HepG2 (cell line): ENCODE results near the gene RGS19. TPM values are rescaled to one million over a fixed set of nuclear protein-coding genes. Genes with fewer than 3 reads are reported as not detected.

Experiments used
- ARNT2 ChIP-seq: sonication (generic); formaldehyde crosslinking; IDR thresholded peaks from 2 replicates; pipeline ENCODE4 v1.8.0; 2022; ENCODE audit warnings: mild to moderate bottlenecking, low read depth, missing genetic modification reagents, moderate library complexity
- BRD4 ChIP-seq: sonication (generic); formaldehyde crosslinking; IDR thresholded peaks from 2 replicates; pipeline ENCODE4 v1.4.0; 2020; ENCODE audit warnings: missing genetic modification reagents
- EED ChIP-seq: sonication (generic); formaldehyde crosslinking; IDR thresholded peaks from 2 replicates; pipeline ENCODE4 v1.5.0; 2020; ENCODE audit warnings: mild to moderate bottlenecking, missing genetic modification reagents
- MAFF ChIP-seq: IDR thresholded peaks from 2 replicates; pipeline ENCODE4 v1.6.1; 2011; ENCODE audit warnings: low read depth, low read length, improper control_type of control experiment
- SP5 ChIP-seq: IDR thresholded peaks from 2 replicates; pipeline ENCODE4 v1.6.1; 2016; ENCODE audit warnings: low read depth, borderline replicate concordance
- TOPORS ChIP-seq: sonication (generic); formaldehyde crosslinking; IDR thresholded peaks from 2 replicates; pipeline ENCODE4 v1.8.0; 2023; ENCODE audit warnings: mild to moderate bottlenecking, missing genetic modification reagents
- ZNF33B ChIP-seq: sonication (generic); formaldehyde crosslinking; IDR thresholded peaks from 2 replicates; pipeline ENCODE4 v1.5.1; 2020; ENCODE audit warnings: mild to moderate bottlenecking, missing genetic modification reagents
- ZNF556 ChIP-seq: sonication (generic); formaldehyde crosslinking; IDR thresholded peaks from 2 replicates; pipeline ENCODE4 v1.4.0; 2020; ENCODE audit warnings: mild to moderate bottlenecking, missing genetic modification reagents, borderline replicate concordance
- polyA plus RNA-seq, 8 experiments: library from polyadenylated mRNA; depleted of rRNA in 3 of 8; stranded (reverse) in 7 of 8; unstranded in 1 of 8; fragments of >200 nt; fragmentation: Illumina TruSeq in 4 of 8; extraction: Trizol in 4 of 8; gene quantifications; 2 replicates each; pipeline versions ENCODE4 v1.2.1 to v1.2.3, GENCODE V29; 2011 to 2016; ENCODE audit warnings: low read depth in 4 of 8, missing spikeins in 1 of 8, mixed read lengths in 1 of 8; ENCODE audit not compliant: insufficient read depth in 1 of 8
- total RNA-seq, 5 experiments: library from RNA; depleted of rRNA; stranded (reverse); fragments of >200 nt; fragmentation: Illumina TruSeq; extraction: Trizol; gene quantifications; 2 replicates each; pipeline ENCODE4 v1.2.3, GENCODE V29; 2016; ENCODE audit warnings: low read depth in 1 of 5
- TF ChIP-seq, protein P1 (sequence below): sonication (generic); formaldehyde crosslinking; IDR thresholded peaks from 2 replicates; pipeline ENCODE4 v1.9.0; 2021; ENCODE audit warnings: missing genetic modification reagents, borderline replicate concordance
- TF ChIP-seq, protein P2 (sequence below): sonication (generic); formaldehyde crosslinking; IDR thresholded peaks from 2 replicates; pipeline ENCODE4 v1.9.0; 2021; ENCODE audit warnings: missing genetic modification reagents, mild to moderate bottlenecking, borderline replicate concordance
- TF ChIP-seq, protein P3 (sequence below): sonication (generic); formaldehyde crosslinking; IDR thresholded peaks from 2 replicates; pipeline ENCODE4 v1.4.0; 2020; ENCODE audit warnings: missing genetic modification reagents, borderline replicate concordance
- TF ChIP-seq, protein P4 (sequence below): sonication (generic); formaldehyde crosslinking; IDR thresholded peaks from 2 replicates; pipeline ENCODE4 v1.8.0; 2022; ENCODE audit warnings: missing genetic modification reagents, mild to moderate bottlenecking, borderline replicate concordance
- TF ChIP-seq, protein P5 (sequence below): sonication (generic); formaldehyde crosslinking; IDR thresholded peaks from 2 replicates; pipeline ENCODE4 v1.8.0; 2022; ENCODE audit warnings: mild to moderate bottlenecking, missing genetic modification reagents, moderate library complexity

Gene RGS19
- total and polyA plus RNA-seq, 2 of the 13 experiments (the other 11 are each of a cell fraction or from before 2014, with no cell fraction given): 10.7 to 11.9 TPM

DNA sequence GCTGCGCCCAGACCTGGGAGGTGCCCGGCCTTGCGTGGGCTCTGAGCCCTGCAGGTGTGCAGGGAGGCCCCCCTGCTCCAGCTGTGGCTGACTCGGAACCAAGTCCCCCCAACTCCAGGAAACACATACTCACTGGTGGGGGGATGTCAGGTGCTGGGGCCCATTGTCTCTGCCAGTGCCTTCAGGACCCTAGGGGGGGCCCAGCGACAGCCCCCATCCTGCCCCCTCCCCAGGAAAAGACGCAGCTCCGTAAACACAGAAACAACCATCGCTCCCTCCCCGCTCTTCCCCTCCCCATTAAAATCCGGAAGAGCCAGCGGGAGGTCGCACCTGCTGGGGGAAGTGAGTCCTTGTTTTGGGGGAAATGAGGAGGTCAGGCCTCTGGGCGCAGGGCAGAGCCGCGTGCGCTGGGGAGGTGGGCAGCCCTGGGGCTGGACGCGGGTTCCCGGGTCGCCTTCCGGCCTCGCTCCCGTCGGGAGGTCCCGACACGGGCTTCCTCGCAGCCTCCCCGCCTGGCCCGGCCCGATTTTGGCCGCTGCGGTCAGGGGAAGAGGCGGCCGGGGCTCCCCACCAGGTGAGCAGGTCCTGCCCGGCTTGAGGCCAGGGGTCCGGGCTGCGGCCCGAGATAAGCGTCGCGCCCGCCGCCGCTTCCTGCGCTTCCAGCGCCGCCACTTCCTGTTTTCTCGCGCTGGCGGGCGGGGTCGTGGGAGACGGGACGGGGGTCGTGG lies 37.1 kb downstream of the RGS19 start (continued):
- TF ChIP-seq, protein P1, sequence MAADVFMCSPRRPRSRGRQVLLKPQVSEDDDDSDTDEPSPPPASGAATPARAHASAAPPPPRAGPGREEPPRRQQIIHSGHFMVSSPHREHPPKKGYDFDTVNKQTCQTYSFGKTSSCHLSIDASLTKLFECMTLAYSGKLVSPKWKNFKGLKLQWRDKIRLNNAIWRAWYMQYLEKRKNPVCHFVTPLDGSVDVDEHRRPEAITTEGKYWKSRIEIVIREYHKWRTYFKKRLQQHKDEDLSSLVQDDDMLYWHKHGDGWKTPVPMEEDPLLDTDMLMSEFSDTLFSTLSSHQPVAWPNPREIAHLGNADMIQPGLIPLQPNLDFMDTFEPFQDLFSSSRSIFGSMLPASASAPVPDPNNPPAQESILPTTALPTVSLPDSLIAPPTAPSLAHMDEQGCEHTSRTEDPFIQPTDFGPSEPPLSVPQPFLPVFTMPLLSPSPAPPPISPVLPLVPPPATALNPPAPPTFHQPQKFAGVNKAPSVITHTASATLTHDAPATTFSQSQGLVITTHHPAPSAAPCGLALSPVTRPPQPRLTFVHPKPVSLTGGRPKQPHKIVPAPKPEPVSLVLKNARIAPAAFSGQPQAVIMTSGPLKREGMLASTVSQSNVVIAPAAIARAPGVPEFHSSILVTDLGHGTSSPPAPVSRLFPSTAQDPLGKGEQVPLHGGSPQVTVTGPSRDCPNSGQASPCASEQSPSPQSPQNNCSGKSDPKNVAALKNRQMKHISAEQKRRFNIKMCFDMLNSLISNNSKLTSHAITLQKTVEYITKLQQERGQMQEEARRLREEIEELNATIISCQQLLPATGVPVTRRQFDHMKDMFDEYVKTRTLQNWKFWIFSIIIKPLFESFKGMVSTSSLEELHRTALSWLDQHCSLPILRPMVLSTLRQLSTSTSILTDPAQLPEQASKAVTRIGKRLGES (CRISPR knock-in tag): no peak
- TF ChIP-seq, protein P2, sequence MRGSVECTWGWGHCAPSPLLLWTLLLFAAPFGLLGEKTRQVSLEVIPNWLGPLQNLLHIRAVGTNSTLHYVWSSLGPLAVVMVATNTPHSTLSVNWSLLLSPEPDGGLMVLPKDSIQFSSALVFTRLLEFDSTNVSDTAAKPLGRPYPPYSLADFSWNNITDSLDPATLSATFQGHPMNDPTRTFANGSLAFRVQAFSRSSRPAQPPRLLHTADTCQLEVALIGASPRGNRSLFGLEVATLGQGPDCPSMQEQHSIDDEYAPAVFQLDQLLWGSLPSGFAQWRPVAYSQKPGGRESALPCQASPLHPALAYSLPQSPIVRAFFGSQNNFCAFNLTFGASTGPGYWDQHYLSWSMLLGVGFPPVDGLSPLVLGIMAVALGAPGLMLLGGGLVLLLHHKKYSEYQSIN (CRISPR knock-in tag): no peak
- TF ChIP-seq, protein P3, sequence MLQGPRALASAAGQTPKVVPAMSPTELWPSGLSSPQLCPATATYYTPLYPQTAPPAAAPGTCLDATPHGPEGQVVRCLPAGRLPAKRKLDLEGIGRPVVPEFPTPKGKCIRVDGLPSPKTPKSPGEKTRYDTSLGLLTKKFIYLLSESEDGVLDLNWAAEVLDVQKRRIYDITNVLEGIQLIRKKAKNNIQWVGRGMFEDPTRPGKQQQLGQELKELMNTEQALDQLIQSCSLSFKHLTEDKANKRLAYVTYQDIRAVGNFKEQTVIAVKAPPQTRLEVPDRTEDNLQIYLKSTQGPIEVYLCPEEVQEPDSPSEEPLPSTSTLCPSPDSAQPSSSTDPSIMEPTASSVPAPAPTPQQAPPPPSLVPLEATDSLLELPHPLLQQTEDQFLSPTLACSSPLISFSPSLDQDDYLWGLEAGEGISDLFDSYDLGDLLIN (CRISPR knock-in tag): no peak
- TF ChIP-seq ARNT2 (CRISPR knock-in tag) (peak; percentile 81), BRD4 (CRISPR knock-in tag) (no peak), SP5 (CRISPR knock-in tag) (peak; percentile 6), TOPORS (CRISPR knock-in tag) (no peak; the same call in 1 of the 2 replicates), MAFF (no peak), ZNF556 (CRISPR knock-in tag) (peak; percentile 59), ZNF33B (CRISPR knock-in tag) (no peak), EED (CRISPR knock-in tag) (peak; percentile 66; the same call in 1 of the 2 replicates)
- TF ChIP-seq, protein P4, sequence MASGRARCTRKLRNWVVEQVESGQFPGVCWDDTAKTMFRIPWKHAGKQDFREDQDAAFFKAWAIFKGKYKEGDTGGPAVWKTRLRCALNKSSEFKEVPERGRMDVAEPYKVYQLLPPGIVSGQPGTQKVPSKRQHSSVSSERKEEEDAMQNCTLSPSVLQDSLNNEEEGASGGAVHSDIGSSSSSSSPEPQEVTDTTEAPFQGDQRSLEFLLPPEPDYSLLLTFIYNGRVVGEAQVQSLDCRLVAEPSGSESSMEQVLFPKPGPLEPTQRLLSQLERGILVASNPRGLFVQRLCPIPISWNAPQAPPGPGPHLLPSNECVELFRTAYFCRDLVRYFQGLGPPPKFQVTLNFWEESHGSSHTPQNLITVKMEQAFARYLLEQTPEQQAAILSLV: peak; percentile 89; the same call in 1 of the 2 replicates
- TF ChIP-seq, protein P5, sequence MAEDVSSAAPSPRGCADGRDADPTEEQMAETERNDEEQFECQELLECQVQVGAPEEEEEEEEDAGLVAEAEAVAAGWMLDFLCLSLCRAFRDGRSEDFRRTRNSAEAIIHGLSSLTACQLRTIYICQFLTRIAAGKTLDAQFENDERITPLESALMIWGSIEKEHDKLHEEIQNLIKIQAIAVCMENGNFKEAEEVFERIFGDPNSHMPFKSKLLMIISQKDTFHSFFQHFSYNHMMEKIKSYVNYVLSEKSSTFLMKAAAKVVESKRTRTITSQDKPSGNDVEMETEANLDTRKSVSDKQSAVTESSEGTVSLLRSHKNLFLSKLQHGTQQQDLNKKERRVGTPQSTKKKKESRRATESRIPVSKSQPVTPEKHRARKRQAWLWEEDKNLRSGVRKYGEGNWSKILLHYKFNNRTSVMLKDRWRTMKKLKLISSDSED (CRISPR knock-in tag): no peak
